ENCODE measurements around the gene IL1RN. TPM values are rescaled to one million over a fixed set of nuclear protein-coding genes. Genes with fewer than 3 reads are reported as not detected.

IL1RN gene
- total and polyA plus RNA-seq, 2 of the 8 experiments (the other 6 are each of a cell fraction or from before 2014, with no cell fraction given): not detected

DNA sequence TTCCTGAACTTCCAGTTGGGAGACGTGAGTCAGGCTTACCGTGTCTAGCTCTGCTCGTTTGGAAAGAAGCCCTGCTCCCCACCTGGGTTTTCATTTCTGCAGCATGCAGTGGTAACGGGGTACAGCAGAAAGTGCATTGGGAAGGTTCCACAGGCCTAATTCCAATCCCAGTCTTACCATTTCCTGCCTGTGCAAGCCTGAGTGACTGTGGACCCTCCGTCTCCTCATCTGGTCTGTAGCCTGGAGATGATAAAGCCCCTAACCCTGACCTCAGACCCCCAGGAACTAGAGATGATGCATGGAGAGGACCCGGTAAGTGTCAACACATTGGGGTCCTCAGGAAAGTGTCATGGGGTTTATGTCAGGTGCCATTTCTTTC, 40.6 kb downstream of the IL1RN start:
- Histone ChIP-seq H2BK20ac (ENCODE audit: low read length) (no peak overlapping the region), H3K4me2 (ENCODE audit: insufficient read depth in 1 of 2, low read depth in 2 of 2, low read length in 2 of 2) (no peak overlapping the region), H3K4ac (replicated peaks; ENCODE audit: insufficient read length, low read depth, low read length) (no peak overlapping the region), H3K9ac (replicated peaks in 1 of 4; ENCODE audit: extremely low read depth in 1 of 4, low read depth in 3 of 4, low read length in 3 of 4) (no peak overlapping the region), H3K18ac (ENCODE audit: extremely low read depth, low read length) (no peak overlapping the region), H2BK5ac (ENCODE audit: low read depth, low read length) (no peak overlapping the region), H3K4me3 (ENCODE audit: extremely low read depth in 1 of 4, insufficient read depth in 2 of 4, low read depth in 3 of 4, low read length in 4 of 4) (no peak overlapping the region), H3K79me1 (ENCODE audit: low read depth, low read length) (no peaks in the 10 kb centered on the region), H4K91ac (replicated peaks; ENCODE audit: insufficient read length, low read length) (no peak overlapping the region), H2AK5ac (ENCODE audit: low read depth, low read length) (no peak overlapping the region), H2AFZ (ENCODE audit: low read length) (no peak overlapping the region), H3K36me3 (ENCODE audit: control insufficient read depth in 2 of 4, insufficient read depth in 4 of 4, low read length in 3 of 4) (no peaks in the 10 kb centered on the region), H4K20me1 (replicated peaks in 1 of 2; ENCODE audit: control insufficient read depth in 1 of 2, insufficient read depth in 2 of 2, low read length in 2 of 2) (no peaks in the 10 kb centered on the region), H3K56ac (replicated peaks; ENCODE audit: insufficient read length, low read depth, low read length) (no peak overlapping the region), H4K5ac (ENCODE audit: insufficient read length, low read depth, low read length) (no peak overlapping the region), H2BK120ac (replicated peaks; ENCODE audit: low read depth, low read length) (no peak overlapping the region), H2BK12ac (ENCODE audit: low read depth, low read length) (no peak overlapping the region), H3K79me2 (ENCODE audit: control insufficient read depth in 1 of 2, insufficient read depth in 2 of 2, low read length in 2 of 2) (no peaks in the 10 kb centered on the region), H3K23me2 (ENCODE audit: low read depth, low read length) (no peaks in the 10 kb centered on the region), H3K27ac (ENCODE audit: low read depth, low read length) (no peak overlapping the region), H3K14ac (ENCODE audit: insufficient read length) (no peak overlapping the region), H3K23ac (ENCODE audit: insufficient read length) (no peak overlapping the region), H4K8ac (ENCODE audit: extremely low read depth, insufficient read depth, low read length) (no peak overlapping the region; the same call in 1 of the 2 replicates), H3K27me3 (replicated peaks in 1 of 4; ENCODE audit: control insufficient read depth in 3 of 4, extremely low read depth in 1 of 4, insufficient read depth in 3 of 4, low read length in 3 of 4) (peaks cover 0 to 4% (median 3%) of the 10 kb centered on the region in 4 experiments; a peak in 1 of 7 replicates), H2BK15ac (ENCODE audit: low read length) (no peak overlapping the region), H3K4me1 (replicated peaks in 1 of 4; ENCODE audit: control insufficient read depth in 3 of 4, insufficient read depth in 4 of 4, low read length in 3 of 4) (peaks cover 0 to 4% (median 0%) of the 10 kb centered on the region in 4 experiments; a peak in 2 of 7 replicates), H3K9me3 (ENCODE audit: insufficient read depth in 2 of 2, low read depth in 1 of 2, low read length in 1 of 2) (no peaks in the 10 kb centered on the region)
- WGBS, 2 experiments (ENCODE audit: extremely low coverage in 1 of 2, insufficient coverage in 1 of 2, insufficient read length in 1 of 2, insufficient replicate concordance in 2 of 2, low coverage in 1 of 2, low lambda C conversion rate in 2 of 2, missing lambda C conversion rate in 1 of 2): 96% methylated on average over 6 of the region's 6 CpGs; no CpG with 5 or more reads in 1 of the 2 experiments
- FAIRE-seq (no peak), DNase-seq (ENCODE audit: low read depth in 1 of 2, low spot score in 2 of 2) (peak in 1 of 2 experiments; percentile 26)
- ChIA-PET CTCF (ENCODE audit: partially characterized antibody) (interaction anchor here (0.6 to 8.4 kb wide), 6 partner anchors 9 to 1349 kb away, joined by 3 to 85 read pairs (median 4); no protein-coding TSS in a partner anchor), POLR2A (ENCODE audit: partially characterized antibody) (no interaction called here)
- TF ChIP-seq TCF12 (IDR thresholded peaks at IDR 0.05; ENCODE audit: low read depth, low read length) (no peak), KDM5A (IDR thresholded peaks at IDR 0.05; ENCODE audit: low read length) (no peak), RNF2 (IDR thresholded peaks at IDR 0.05; ENCODE audit: borderline replicate concordance, low read depth, low read length, missing control alignments, poor library complexity, severe bottlenecking) (no peak), GABPA (IDR thresholded peaks at IDR 0.05; ENCODE audit: borderline replicate concordance, insufficient read depth, low read length) (no peak), POU5F1 (IDR thresholded peaks at IDR 0.05; ENCODE audit: low read depth, low read length) (no peak), HDAC6 (IDR thresholded peaks at IDR 0.05; ENCODE audit: low read depth, low read length) (no peak), BACH1 (IDR thresholded peaks at IDR 0.05; ENCODE audit: low read length) (no peak), ZNF274 (IDR thresholded peaks at IDR 0.05; ENCODE audit: borderline replicate concordance, extremely low read depth, low read length) (no peak), RAD21 (IDR thresholded peaks at IDR 0.05 in 1 of 2, conservative IDR thresholded peaks at IDR 0.05 in 1 of 2; ENCODE audit: low read depth in 2 of 2, low read length in 2 of 2) (no peak), KDM1A (IDR thresholded peaks at IDR 0.05; ENCODE audit: borderline replicate concordance, low read length) (no peak), ASH2L (IDR thresholded peaks at IDR 0.05; ENCODE audit: low read length) (no peak), CHD1 (IDR thresholded peaks at IDR 0.05; ENCODE audit: low read depth, low read length) (no peak), SIRT6 (IDR thresholded peaks at IDR 0.05; ENCODE audit: low read length) (no peak), CREB1 (IDR thresholded peaks at IDR 0.05) (no peak)

Measured in H1 (cell line).